SK-N-SH (cell line): ENCODE data around the gene NPIPA5. TPM values are rescaled to one million over a fixed set of nuclear protein-coding genes. Genes with fewer than 3 reads are reported as not detected.
"Not testable (repeated sequence)": the region's sequence is repeated elsewhere in the genome, so short reads cannot be mapped to it uniquely, and the experiment has no call there.

ENCODE experiments used
- CTCF ChIA-PET: fragments of 300-600, 350-600 bp; formaldehyde crosslinking; extraction: SDS; loops from one replicate; lab custom pipeline; 2021; lab: Yijun Ruan, JAX
- POLR2A ChIA-PET: fragments of 350-600 bp; sonication (Branson Sonifier 250); formaldehyde crosslinking; extraction: SDS; loops from one replicate; lab custom pipeline; 2020; ENCODE audit warnings: antibody characterized with exemption, inconsistent platforms; lab: Yijun Ruan, JAX
- DNase-seq: peaks from one replicate; pipeline ENCODE4 v3.0.0; 2012
- H2AFZ ChIP-seq: fragments of 200-600 bp; sonication (generic); 2 replicates; pipeline ENCODE4 v1.8.1; 2016; ENCODE audit warnings: antibody characterized with exemption, mild to moderate bottlenecking, low read depth
- H3F3A ChIP-seq: fragments of 200-600 bp; sonication (generic); replicated peaks from 2 replicates; pipeline ENCODE3; 2016; ENCODE audit warnings: antibody characterized with exemption, mild to moderate bottlenecking; ENCODE audit not compliant: insufficient read depth
- H3K27ac ChIP-seq, 2 experiments: fragments of 200-500 bp in 1 of 2; fragments of 200-600 bp in 1 of 2; sonication (Bioruptor generic) in 1 of 2; sonication (generic), shearing (Covaris generic) in 1 of 2; 2 replicates each; pipeline versions ENCODE4 v1.5.1 to v1.6.1; 2014 to 2016; ENCODE audit warnings: low read depth in 2 of 2, inconsistent platforms in 1 of 2, low read length in 1 of 2, mild to moderate bottlenecking in 1 of 2, mixed read lengths in 1 of 2
- H3K27me3 ChIP-seq: fragments of 200-600 bp; sonication (generic), shearing (Covaris generic); 2 replicates; pipeline ENCODE4 v1.6.1; 2016; ENCODE audit warnings: mixed run types; ENCODE audit not compliant: insufficient read depth
- H3K36me3 ChIP-seq, 2 experiments: fragments of 200-500 bp in 1 of 2; fragments of 200-600 bp in 1 of 2; sonication (Bioruptor generic) in 1 of 2; sonication (generic) in 1 of 2; replicated peaks in 1 of 2; 2 replicates each; pipeline versions ENCODE3 to v1.5.1; 2014 to 2016; ENCODE audit warnings: low read length in 1 of 2, mild to moderate bottlenecking in 1 of 2; ENCODE audit not compliant: insufficient read depth in 2 of 2, control insufficient read depth in 1 of 2
- H3K4me1 ChIP-seq, 2 experiments: fragments of 200-500 bp in 1 of 2; fragments of 200-600 bp in 1 of 2; sonication (Bioruptor generic) in 1 of 2; sonication (generic), shearing (Covaris generic) in 1 of 2; 2 replicates each; pipeline versions ENCODE4 v1.5.1 to v1.6.1; 2014 to 2016; ENCODE audit warnings: low read depth in 1 of 2, low read length in 1 of 2, mixed run types in 1 of 2; ENCODE audit not compliant: insufficient read depth in 2 of 2, control insufficient read depth in 1 of 2
- H3K4me2 ChIP-seq: fragments of 200-600 bp; sonication (generic), shearing (Covaris generic); 2 replicates; pipeline ENCODE4 v1.6.1; 2017; ENCODE audit warnings: mixed run types
- H3K4me3 ChIP-seq, 2 experiments: fragments of 200-500 bp in 1 of 2; fragments of 200-600 bp in 1 of 2; sonication (Bioruptor generic) in 1 of 2; sonication (generic), shearing (Covaris generic) in 1 of 2; 2 replicates each; pipeline versions ENCODE4 v1.5.1 to v1.8.1; 2014 to 2016; ENCODE audit warnings: low read depth in 2 of 2, inconsistent platforms in 1 of 2, low read length in 1 of 2, mild to moderate bottlenecking in 1 of 2, mixed read lengths in 1 of 2, moderate library complexity in 1 of 2
- H3K79me2 ChIP-seq: fragments of 200-600 bp; sonication (generic); 2 replicates; pipeline ENCODE4 v1.8.1; 2017; ENCODE audit warnings: mild to moderate bottlenecking; ENCODE audit not compliant: insufficient read depth
- H3K9ac ChIP-seq: fragments of 200-600 bp; sonication (generic); 2 replicates; pipeline ENCODE4 v1.6.1; 2017; ENCODE audit warnings: mixed run types
- H3K9me2 ChIP-seq: fragments of 200-600 bp; sonication (generic); 2 replicates; pipeline ENCODE4 v1.6.1; 2017; ENCODE audit warnings: mixed run types
- H3K9me3 ChIP-seq: fragments of 200-600 bp; sonication (generic); 2 replicates; pipeline ENCODE4 v1.6.1; 2017; ENCODE audit warnings: mixed run types, mild to moderate bottlenecking, moderate library complexity
- H4K20me1 ChIP-seq: fragments of 200-600 bp; sonication (generic); 2 replicates; pipeline ENCODE4 v1.6.1; 2017; ENCODE audit warnings: mild to moderate bottlenecking, mixed run types; ENCODE audit not compliant: insufficient read depth
- WGBS: methylation state at CpG from one replicate; pipeline ENCODE4 v1.1.6; 2017; ENCODE audit warnings: low lambda C conversion rate; 5-methylcytosine and 5-hydroxymethylcytosine counted together
- polyA plus RNA-seq, 3 experiments: library from polyadenylated mRNA; depleted of rRNA; stranded (reverse); fragments of >200 nt; gene quantifications; 2 replicates each; pipeline ENCODE4 v1.2.3, GENCODE V29; 2012

Gene NPIPA5
- polyA plus RNA-seq, 1 of the 3 experiments (the other 2 are of a cell fraction), result 0.46 TPM

DNA sequence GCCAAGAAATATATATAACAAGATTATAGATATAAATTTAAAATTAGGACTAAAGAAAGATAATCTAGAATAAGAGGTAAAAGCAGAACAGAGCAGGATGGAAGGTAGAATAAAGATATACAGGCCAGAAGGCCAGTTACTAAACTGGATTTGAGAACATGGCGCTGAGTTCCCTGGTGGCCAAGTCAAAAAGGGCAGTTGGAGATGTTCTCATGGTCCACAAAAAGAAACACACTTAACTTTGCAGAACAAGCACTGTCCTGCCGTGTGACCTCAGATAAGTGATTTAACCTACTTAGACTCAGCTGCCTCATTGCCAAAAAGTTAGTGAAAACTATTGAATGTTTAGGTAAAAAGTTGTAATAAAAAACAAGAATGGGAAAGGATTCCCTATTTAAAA lies 23.2 kb downstream of the NPIPA5 start:
- H3F3A ChIP-seq, H3K27ac ChIP-seq, H3K4me3 ChIP-seq, CTCF ChIA-PET, DNase-seq, H3K79me2 ChIP-seq, H4K20me1 ChIP-seq, H3K4me1 ChIP-seq, H3K36me3 ChIP-seq, POLR2A ChIA-PET, H3K9me3 ChIP-seq, H2AFZ ChIP-seq, H3K4me2 ChIP-seq, H3K9ac ChIP-seq, H3K27me3 ChIP-seq, H3K9me2 ChIP-seq: not testable (repeated sequence)
- WGBS, result no CpG with 5 or more reads among the region's 2 CpGs

DNA sequence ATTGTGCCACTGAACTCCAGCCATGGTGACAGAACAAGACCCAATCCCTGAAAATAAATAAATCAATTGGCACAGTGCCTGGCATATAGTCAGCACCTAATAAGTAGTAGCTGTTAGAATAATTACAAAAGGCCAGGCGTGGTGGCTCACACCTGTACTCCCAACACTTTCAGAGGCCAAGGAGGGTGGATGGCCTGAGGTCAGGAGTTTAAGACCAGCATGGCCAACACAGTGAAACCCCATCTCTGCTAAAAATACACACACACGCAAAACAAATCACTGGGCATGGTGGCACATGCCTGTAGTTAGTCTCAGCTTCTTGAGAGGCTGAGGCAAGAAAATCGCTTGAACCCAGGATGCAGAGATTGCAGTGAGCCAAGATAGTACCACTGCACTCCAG lies 25.2 kb downstream of the NPIPA5 start:
- H3K27me3 ChIP-seq, H4K20me1 ChIP-seq, H2AFZ ChIP-seq, H3K79me2 ChIP-seq, H3K4me2 ChIP-seq, H3K9ac ChIP-seq, H3K27ac ChIP-seq, CTCF ChIA-PET, H3K4me1 ChIP-seq, H3F3A ChIP-seq, H3K9me2 ChIP-seq, POLR2A ChIA-PET, DNase-seq, H3K4me3 ChIP-seq, H3K36me3 ChIP-seq, H3K9me3 ChIP-seq: not testable (repeated sequence)
- 42% methylated on average over 1 of the region's 3 CpGs for WGBS

DNA sequence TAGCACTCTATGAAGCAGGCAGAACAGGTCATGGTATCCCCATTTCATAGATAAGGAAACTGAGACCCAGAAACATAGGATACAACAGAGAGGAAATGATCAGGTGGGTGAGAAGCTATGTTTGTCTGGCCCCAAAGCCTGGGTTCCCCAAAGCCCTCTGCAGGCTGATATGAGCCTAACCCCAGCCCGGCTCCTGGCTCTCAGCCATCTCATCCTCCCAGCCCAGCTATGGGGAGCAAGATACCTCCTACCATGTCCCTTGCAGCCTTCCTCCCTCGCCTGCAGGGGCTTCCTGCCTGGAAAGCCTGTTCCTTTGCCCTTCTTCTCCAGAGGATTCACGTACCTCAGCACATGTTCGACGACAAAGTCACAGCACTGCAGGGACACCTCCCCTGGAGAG lies 26.3 kb downstream of the NPIPA5 start:
- DNase-seq, H3K79me2 ChIP-seq, H3F3A ChIP-seq, H3K4me1 ChIP-seq, CTCF ChIA-PET, H3K9ac ChIP-seq, H3K36me3 ChIP-seq, H3K27me3 ChIP-seq, POLR2A ChIA-PET, H3K9me3 ChIP-seq, H3K4me3 ChIP-seq, H4K20me1 ChIP-seq, H3K27ac ChIP-seq, H3K9me2 ChIP-seq, H2AFZ ChIP-seq, H3K4me2 ChIP-seq: not testable (repeated sequence)
- no CpG with 5 or more reads among the region's 5 CpGs for WGBS

DNA sequence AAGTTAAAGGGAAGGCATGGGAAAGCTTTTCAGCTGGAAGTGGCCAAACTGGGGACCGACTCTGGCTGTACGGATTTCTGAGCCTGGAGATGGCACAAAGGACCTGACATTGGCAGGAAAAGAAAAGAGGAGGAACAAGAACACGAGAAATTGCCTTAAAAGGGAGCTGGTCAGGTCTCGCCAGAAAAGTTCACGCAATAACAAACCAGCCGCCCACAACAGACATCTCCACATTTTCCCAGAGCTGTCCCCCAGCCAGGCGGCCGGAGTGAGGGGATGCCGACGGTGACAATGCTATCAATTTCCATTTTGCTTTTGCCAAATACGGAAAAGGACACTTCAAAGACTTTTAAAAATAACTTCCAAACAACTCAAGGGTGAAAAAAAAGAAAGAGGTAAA lies 26.8 kb downstream of the NPIPA5 start:
- H3F3A ChIP-seq, H3K36me3 ChIP-seq, H3K4me3 ChIP-seq, DNase-seq, H3K4me1 ChIP-seq, H3K27ac ChIP-seq, H4K20me1 ChIP-seq, H3K9me2 ChIP-seq, H3K27me3 ChIP-seq, H3K4me2 ChIP-seq, H2AFZ ChIP-seq, H3K79me2 ChIP-seq, H3K9ac ChIP-seq, POLR2A ChIA-PET, H3K9me3 ChIP-seq, CTCF ChIA-PET: not testable (repeated sequence)
- no CpG with 5 or more reads among the region's 11 CpGs for WGBS

DNA sequence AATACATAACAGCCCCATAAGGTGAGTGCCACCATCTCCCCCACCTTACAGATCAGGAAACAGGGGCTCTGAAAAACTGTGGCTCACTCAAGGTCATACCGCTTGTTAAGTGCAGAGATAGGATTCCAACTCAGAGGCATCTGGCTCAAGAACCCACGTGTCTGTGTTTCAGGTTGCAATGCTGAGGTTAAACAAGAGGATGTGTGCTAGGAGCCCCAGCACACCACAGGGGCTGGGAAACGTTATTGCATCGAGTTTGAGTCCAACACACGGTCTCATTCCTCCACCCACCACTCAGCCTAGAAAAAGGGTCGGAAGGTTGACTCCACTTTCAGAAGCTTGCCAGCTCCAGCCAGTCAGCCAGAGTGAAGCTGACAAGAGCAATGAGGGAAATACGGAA lies 29.4 kb downstream of the NPIPA5 start:
- H3F3A ChIP-seq, H3K9me3 ChIP-seq, H3K79me2 ChIP-seq, H3K4me2 ChIP-seq, H2AFZ ChIP-seq, H3K4me1 ChIP-seq, DNase-seq, CTCF ChIA-PET, H4K20me1 ChIP-seq, POLR2A ChIA-PET, H3K36me3 ChIP-seq, H3K27me3 ChIP-seq, H3K4me3 ChIP-seq, H3K9me2 ChIP-seq, H3K27ac ChIP-seq, H3K9ac ChIP-seq: not testable (repeated sequence)
- WGBS, result no CpG with 5 or more reads among the region's 7 CpGs

DNA sequence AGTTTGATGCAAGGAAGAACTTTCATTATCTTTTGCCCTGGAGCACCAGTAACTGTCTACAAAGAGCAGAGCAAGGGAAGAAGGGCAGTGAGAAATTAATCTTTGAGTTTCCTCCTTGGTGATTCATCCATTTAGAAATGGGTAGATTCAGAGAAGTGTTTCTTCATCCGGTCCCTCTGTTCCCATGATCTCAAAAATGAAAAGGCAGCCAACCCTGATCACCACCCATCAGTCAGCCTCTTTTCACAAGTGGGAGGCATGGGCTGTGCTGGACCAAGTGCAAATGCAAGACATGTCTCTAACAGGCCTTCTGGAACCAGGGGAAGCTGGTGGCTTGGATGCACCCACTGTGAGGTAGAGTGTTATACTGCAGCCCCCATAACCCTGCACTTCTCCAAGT lies 35.8 kb downstream of the NPIPA5 start:
- H3K4me3 ChIP-seq, H3K36me3 ChIP-seq, DNase-seq, H3K9me3 ChIP-seq, H3K4me2 ChIP-seq, H3F3A ChIP-seq, H3K4me1 ChIP-seq, H3K27me3 ChIP-seq, H3K27ac ChIP-seq, H4K20me1 ChIP-seq, H3K79me2 ChIP-seq, CTCF ChIA-PET, H2AFZ ChIP-seq, H3K9me2 ChIP-seq, POLR2A ChIA-PET, H3K9ac ChIP-seq: not testable (repeated sequence)
- no CpG with 5 or more reads among the region's 1 CpG for WGBS

DNA sequence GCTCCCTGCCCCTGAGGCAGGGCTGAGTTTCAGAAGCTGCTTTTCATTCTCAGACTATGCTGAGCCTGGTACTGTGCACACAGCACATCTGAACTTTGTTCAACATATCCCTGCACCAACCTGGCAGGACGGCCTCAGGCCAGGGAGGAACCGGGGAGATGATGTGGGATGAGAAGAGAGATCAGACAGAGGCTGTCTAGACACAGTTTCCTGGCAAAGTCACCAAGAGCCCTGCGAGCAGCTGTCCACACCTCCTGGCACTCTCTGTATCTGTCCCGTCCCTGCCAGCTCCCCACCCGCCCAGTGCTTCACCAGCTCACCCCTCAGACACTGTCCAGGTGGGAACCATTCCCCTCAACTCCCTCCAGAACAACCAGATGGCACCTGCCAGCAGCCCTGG lies 39.1 kb downstream of the NPIPA5 start:
- WGBS, result no CpG with 5 or more reads among the region's 5 CpGs
- H3K9ac ChIP-seq, H3K9me2 ChIP-seq, DNase-seq, H3K4me3 ChIP-seq, H3K36me3 ChIP-seq, H3K9me3 ChIP-seq, CTCF ChIA-PET, POLR2A ChIA-PET, H3K79me2 ChIP-seq, H3K4me2 ChIP-seq, H3K27me3 ChIP-seq, H3K27ac ChIP-seq, H3F3A ChIP-seq, H2AFZ ChIP-seq, H3K4me1 ChIP-seq, H4K20me1 ChIP-seq: not testable (repeated sequence)
